HEK293 (cell line): ENCODE measurements around the gene CCDC127.

Experiments
- CTCF ChIA-PET: fragments of 350-600 bp; formaldehyde crosslinking; extraction: SDS; loops from one replicate; lab custom pipeline; 2021; ENCODE audit warnings: antibody characterized with exemption; lab: Yijun Ruan, JAX
- POLR2A ChIA-PET: fragments of 300-600 bp; formaldehyde crosslinking; extraction: SDS; loops from one replicate; lab custom pipeline; 2020; ENCODE audit warnings: antibody characterized with exemption, inconsistent platforms; lab: Yijun Ruan, JAX
- H3K27ac ChIP-seq: fragments of 200-500 bp; sonication (Bioruptor generic); 2 replicates; pipeline ENCODE4 v1.5.1; 2014; ENCODE audit warnings: low read depth, low read length, control low read depth, inconsistent platforms; ENCODE audit errors: extremely low read depth
- H3K36me3 ChIP-seq, 2 experiments: fragments of 200-500 bp in 1 of 2; sonication (Bioruptor generic) in 1 of 2; 1 replicate in 1 of 2; 2 replicates in 1 of 2; pipeline ENCODE4 v1.5.1; 2014 to 2017; ENCODE audit warnings: inconsistent platforms in 2 of 2, low read length in 2 of 2; ENCODE audit not compliant: control insufficient read depth in 2 of 2, insufficient read depth in 1 of 2
- H3K4me1 ChIP-seq: fragments of 200-500 bp; sonication (Bioruptor generic); 2 replicates; pipeline ENCODE4 v1.5.1; 2014; ENCODE audit warnings: mild to moderate bottlenecking, low read length, inconsistent platforms; ENCODE audit not compliant: control insufficient read depth, insufficient read depth
- H3K4me3 ChIP-seq: 2 replicates; pipeline ENCODE4 v1.5.1; 2011; ENCODE audit warnings: low read depth, mild to moderate bottlenecking, control low read depth, low read length, moderate library complexity
- H3K9me3 ChIP-seq: fragments of 200-500 bp; sonication (Bioruptor generic); 2 replicates; pipeline ENCODE4 v1.5.1; 2014; ENCODE audit warnings: low read depth, low read length, inconsistent platforms; ENCODE audit not compliant: control insufficient read depth, insufficient read depth
- GLIS1 ChIP-seq: fragments of 450-650 bp; formaldehyde crosslinking; IDR thresholded peaks from 2 replicates; pipeline ENCODE4 v1.5.1; 2016; ENCODE audit warnings: missing biosample characterization, missing genetic modification characterization
- KLF7 ChIP-seq: fragments of 450-650 bp; formaldehyde crosslinking; IDR thresholded peaks from 2 replicates; pipeline ENCODE4 v1.5.1; 2016; ENCODE audit warnings: missing biosample characterization, missing genetic modification characterization, borderline replicate concordance
- RBAK ChIP-seq: fragments of 450-650 bp; formaldehyde crosslinking; IDR thresholded peaks from 2 replicates; pipeline ENCODE4 v1.5.1; 2016; ENCODE audit warnings: missing biosample characterization, missing genetic modification characterization
- SP7 ChIP-seq: fragments of 450-650 bp; formaldehyde crosslinking; IDR thresholded peaks from 2 replicates; pipeline ENCODE4 v1.5.1; 2016; ENCODE audit warnings: missing biosample characterization, missing genetic modification characterization
- ZBTB7A ChIP-seq: fragments of 450-650 bp; formaldehyde crosslinking; IDR thresholded peaks from 2 replicates; pipeline ENCODE4 v1.5.1; 2016; ENCODE audit warnings: low read depth, missing biosample characterization, missing genetic modification characterization
- ZFHX2 ChIP-seq: fragments of 450-650 bp; formaldehyde crosslinking; conservative IDR thresholded peaks from 2 replicates; pipeline ENCODE4 v1.5.1; 2016; ENCODE audit warnings: missing biosample characterization, missing genetic modification characterization
- ZNF138 ChIP-seq: fragments of 450-650 bp; formaldehyde crosslinking; IDR thresholded peaks from 2 replicates; pipeline ENCODE4 v1.5.1; 2016; ENCODE audit warnings: missing biosample characterization, missing genetic modification characterization, borderline replicate concordance
- ZNF148 ChIP-seq: fragments of 450-650 bp; formaldehyde crosslinking; IDR thresholded peaks from 2 replicates; pipeline ENCODE4 v1.5.0; 2017; ENCODE audit warnings: missing biosample characterization, missing genetic modification characterization, borderline replicate concordance
- ZNF19 ChIP-seq: fragments of 450-650 bp; formaldehyde crosslinking; IDR thresholded peaks from 2 replicates; pipeline ENCODE4; 2016; ENCODE audit warnings: missing biosample characterization, missing genetic modification characterization, low read depth
- ZNF223 ChIP-seq: fragments of 450-650 bp; formaldehyde crosslinking; IDR thresholded peaks from 2 replicates; pipeline ENCODE4 v1.5.1; 2016; ENCODE audit warnings: missing biosample characterization, missing genetic modification characterization
- ZNF24 ChIP-seq: fragments of 450-650 bp; formaldehyde crosslinking; IDR thresholded peaks from 2 replicates; pipeline ENCODE4 v1.5.1; 2016; ENCODE audit warnings: missing biosample characterization, missing genetic modification characterization
- ZNF391 ChIP-seq: fragments of 450-650 bp; formaldehyde crosslinking; IDR thresholded peaks from 2 replicates; pipeline ENCODE4 v1.5.1; 2016; ENCODE audit warnings: low read depth, missing biosample characterization, missing genetic modification characterization, borderline replicate concordance
- ZNF48 ChIP-seq: fragments of 450-650 bp; formaldehyde crosslinking; IDR thresholded peaks from 2 replicates; pipeline ENCODE4 v1.5.1; 2016; ENCODE audit warnings: missing biosample characterization, missing genetic modification characterization
- ZNF560 ChIP-seq: fragments of 450-650 bp; formaldehyde crosslinking; IDR thresholded peaks from 2 replicates; pipeline ENCODE4 v1.5.1; 2017; ENCODE audit warnings: missing biosample characterization, missing genetic modification characterization, borderline replicate concordance
- ZNF585B ChIP-seq: fragments of 450-650 bp; formaldehyde crosslinking; IDR thresholded peaks from 2 replicates; pipeline ENCODE4 v1.5.1; 2016; ENCODE audit warnings: missing biosample characterization, missing genetic modification characterization
- ZNF843 ChIP-seq: fragments of 450-650 bp; formaldehyde crosslinking; IDR thresholded peaks from 2 replicates; pipeline ENCODE4 v1.5.1; 2016; ENCODE audit warnings: missing biosample characterization, missing genetic modification characterization
- TF ChIP-seq, protein P1 (sequence below): fragments of 450-650 bp; formaldehyde crosslinking; conservative IDR thresholded peaks from 2 replicates; pipeline ENCODE4 v1.5.1; 2016; ENCODE audit warnings: low read depth, missing biosample characterization, missing genetic modification characterization
- TF ChIP-seq, protein P2 (sequence below): fragments of 450-650 bp; formaldehyde crosslinking; IDR thresholded peaks from 2 replicates; pipeline ENCODE4 v1.5.1; 2016; ENCODE audit warnings: missing biosample characterization, missing genetic modification characterization
- TF ChIP-seq, protein P3 (sequence below): fragments of 450-650 bp; formaldehyde crosslinking; IDR thresholded peaks from 2 replicates; pipeline ENCODE4 v1.5.1; 2017; ENCODE audit warnings: missing biosample characterization, missing genetic modification characterization
- TF ChIP-seq, protein P4 (sequence below): fragments of 450-650 bp; formaldehyde crosslinking; IDR thresholded peaks from 2 replicates; pipeline ENCODE4 v1.5.1; 2016; ENCODE audit warnings: missing biosample characterization, missing genetic modification characterization, low read depth

The CCDC127 gene

GRCh38 chr5:157126-157715 lies 60.7 kb downstream of the CCDC127 start:
- ChIA-PET POLR2A (no interaction called here), CTCF (no interaction called here)
- Histone ChIP-seq H3K4me3 (no peak overlapping the region), H3K9me3 (no peaks in the 10 kb centered on the region), H3K4me1 (no peaks in the 10 kb centered on the region), H3K27ac (no peak overlapping the region), H3K36me3 (peaks cover 0 to 3% of the 10 kb centered on the region in 2 experiments; a peak in 2 of 3 replicates)
- TF ChIP-seq, protein P1, sequence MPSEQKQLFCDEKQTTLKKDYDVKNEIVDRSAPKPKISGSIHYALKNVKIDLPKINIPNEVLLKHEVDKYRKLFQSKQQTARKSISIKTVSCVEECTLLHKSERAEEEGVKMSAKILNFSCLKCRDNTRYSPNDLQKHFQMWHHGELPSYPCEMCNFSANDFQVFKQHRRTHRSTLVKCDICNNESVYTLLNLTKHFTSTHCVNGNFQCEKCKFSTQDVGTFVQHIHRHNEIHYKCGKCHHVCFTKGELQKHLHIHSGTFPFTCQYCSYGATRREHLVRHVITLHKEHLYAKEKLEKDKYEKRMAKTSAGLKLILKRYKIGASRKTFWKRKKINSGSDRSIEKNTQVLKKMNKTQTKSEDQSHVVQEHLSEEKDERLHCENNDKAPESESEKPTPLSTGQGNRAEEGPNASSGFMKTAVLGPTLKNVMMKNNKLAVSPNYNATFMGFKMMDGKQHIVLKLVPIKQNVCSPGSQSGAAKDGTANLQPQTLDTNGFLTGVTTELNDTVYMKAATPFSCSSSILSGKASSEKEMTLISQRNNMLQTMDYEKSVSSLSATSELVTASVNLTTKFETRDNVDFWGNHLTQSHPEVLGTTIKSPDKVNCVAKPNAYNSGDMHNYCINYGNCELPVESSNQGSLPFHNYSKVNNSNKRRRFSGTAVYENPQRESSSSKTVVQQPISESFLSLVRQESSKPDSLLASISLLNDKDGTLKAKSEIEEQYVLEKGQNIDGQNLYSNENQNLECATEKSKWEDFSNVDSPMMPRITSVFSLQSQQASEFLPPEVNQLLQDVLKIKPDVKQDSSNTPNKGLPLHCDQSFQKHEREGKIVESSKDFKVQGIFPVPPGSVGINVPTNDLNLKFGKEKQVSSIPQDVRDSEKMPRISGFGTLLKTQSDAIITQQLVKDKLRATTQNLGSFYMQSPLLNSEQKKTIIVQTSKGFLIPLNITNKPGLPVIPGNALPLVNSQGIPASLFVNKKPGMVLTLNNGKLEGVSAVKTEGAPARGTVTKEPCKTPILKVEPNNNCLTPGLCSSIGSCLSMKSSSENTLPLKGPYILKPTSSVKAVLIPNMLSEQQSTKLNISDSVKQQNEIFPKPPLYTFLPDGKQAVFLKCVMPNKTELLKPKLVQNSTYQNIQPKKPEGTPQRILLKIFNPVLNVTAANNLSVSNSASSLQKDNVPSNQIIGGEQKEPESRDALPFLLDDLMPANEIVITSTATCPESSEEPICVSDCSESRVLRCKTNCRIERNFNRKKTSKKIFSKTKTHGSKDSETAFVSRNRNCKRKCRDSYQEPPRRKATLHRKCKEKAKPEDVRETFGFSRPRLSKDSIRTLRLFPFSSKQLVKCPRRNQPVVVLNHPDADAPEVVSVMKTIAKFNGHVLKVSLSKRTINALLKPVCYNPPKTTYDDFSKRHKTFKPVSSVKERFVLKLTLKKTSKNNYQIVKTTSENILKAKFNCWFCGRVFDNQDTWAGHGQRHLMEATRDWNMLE (tag by site-specific recombination): no peak
- TF ChIP-seq ZNF24 (tag by site-specific recombination) (no peak), ZNF48 (no peak), GLIS1 (tag by site-specific recombination) (no peak), ZNF148 (tag by site-specific recombination) (no peak), RBAK (tag by site-specific recombination) (no peak), ZNF391 (tag by site-specific recombination) (no peak)
- TF ChIP-seq, protein P2, sequence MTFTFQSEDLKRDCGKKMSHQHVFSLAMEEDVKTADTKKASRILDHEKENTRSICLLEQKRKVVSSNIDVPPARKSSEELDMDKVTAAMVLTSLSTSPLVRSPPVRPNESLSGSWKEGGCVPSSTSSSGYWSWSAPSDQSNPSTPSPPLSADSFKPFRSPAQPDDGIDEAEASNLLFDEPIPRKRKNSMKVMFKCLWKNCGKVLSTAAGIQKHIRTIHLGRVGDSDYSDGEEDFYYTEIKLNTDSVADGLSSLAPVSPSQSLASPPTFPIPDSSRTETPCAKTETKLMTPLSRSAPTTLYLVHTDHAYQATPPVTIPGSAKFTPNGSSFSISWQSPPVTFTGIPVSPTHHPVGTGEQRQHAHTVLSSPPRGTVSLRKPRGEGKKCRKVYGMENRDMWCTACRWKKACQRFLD (tag by site-specific recombination): no peak

DNA sequence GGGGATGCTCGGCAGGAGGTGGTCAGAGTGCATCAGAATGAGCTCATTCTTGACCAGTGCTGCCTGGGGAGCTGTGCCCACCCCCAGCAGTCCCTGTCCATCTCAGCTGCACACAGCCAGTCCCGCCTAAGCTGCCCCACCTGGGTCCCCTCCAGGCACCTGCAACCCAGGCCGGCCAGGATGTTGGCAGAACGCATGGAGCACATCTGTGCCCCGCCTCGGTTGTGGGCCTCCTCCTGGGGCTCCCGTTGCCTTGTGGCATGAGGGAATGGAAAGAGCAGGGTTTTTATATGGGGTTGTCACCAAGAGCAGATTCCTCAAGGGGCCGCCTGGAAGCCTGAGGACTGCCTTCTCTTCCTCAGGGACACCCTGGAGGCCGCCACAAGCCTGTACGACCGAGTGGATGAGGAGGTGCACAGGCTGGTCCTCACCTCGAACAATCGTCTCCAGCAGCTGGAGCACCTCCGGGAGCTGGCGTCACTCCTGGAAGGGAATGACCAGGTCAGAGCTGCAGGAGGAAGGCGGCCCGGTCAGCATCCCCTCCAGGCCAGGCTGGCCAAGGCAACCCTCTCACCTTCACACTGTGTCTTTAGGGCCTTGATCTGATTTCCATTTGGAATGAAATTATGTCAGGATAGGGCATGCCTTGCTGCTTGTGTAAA lies 61.4 kb downstream of the CCDC127 start:
- Histone ChIP-seq H3K4me1 (no peaks in the 10 kb centered on the region), H3K36me3 (peaks cover 2 to 3% of the 10 kb centered on the region in 2 experiments; a peak in 2 of 3 replicates), H3K9me3 (no peaks in the 10 kb centered on the region), H3K27ac (no peak overlapping the region), H3K4me3 (no peak overlapping the region)
- ChIA-PET CTCF (no interaction called here), POLR2A (no interaction called here)
- TF ChIP-seq ZNF560 (tag by site-specific recombination) (no peak), RBAK (tag by site-specific recombination) (no peak), ZNF138 (no peak), ZFHX2 (tag by site-specific recombination) (no peak), SP7 (no peak), ZNF223 (tag by site-specific recombination) (no peak), ZNF843 (tag by site-specific recombination) (no peak), ZNF585B (tag by site-specific recombination) (no peak), GLIS1 (tag by site-specific recombination) (peak; percentile 58), KLF7 (tag by site-specific recombination) (no peak), ZNF19 (tag by site-specific recombination) (no peak), ZBTB7A (no peak)
- TF ChIP-seq, protein P3, sequence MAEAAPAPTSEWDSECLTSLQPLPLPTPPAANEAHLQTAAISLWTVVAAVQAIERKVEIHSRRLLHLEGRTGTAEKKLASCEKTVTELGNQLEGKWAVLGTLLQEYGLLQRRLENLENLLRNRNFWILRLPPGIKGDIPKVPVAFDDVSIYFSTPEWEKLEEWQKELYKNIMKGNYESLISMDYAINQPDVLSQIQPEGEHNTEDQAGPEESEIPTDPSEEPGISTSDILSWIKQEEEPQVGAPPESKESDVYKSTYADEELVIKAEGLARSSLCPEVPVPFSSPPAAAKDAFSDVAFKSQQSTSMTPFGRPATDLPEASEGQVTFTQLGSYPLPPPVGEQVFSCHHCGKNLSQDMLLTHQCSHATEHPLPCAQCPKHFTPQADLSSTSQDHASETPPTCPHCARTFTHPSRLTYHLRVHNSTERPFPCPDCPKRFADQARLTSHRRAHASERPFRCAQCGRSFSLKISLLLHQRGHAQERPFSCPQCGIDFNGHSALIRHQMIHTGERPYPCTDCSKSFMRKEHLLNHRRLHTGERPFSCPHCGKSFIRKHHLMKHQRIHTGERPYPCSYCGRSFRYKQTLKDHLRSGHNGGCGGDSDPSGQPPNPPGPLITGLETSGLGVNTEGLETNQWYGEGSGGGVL (tag by site-specific recombination): no peak
- TF ChIP-seq, protein P4, sequence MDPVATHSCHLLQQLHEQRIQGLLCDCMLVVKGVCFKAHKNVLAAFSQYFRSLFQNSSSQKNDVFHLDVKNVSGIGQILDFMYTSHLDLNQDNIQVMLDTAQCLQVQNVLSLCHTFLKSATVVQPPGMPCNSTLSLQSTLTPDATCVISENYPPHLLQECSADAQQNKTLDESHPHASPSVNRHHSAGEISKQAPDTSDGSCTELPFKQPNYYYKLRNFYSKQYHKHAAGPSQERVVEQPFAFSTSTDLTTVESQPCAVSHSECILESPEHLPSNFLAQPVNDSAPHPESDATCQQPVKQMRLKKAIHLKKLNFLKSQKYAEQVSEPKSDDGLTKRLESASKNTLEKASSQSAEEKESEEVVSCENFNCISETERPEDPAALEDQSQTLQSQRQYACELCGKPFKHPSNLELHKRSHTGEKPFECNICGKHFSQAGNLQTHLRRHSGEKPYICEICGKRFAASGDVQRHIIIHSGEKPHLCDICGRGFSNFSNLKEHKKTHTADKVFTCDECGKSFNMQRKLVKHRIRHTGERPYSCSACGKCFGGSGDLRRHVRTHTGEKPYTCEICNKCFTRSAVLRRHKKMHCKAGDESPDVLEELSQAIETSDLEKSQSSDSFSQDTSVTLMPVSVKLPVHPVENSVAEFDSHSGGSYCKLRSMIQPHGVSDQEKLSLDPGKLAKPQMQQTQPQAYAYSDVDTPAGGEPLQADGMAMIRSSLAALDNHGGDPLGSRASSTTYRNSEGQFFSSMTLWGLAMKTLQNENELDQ: no peak
